ENCODE measurements around the gene TSHZ3.

- TF ChIP-seq POLR2A (IDR thresholded peaks at IDR 0.05) = no peak
- no peak for TF ChIP-seq CTCF (IDR thresholded peaks at IDR 0.05)
These were observed 42.3 kb upstream of the TSHZ3 start for GRCh38 chr19:31391518-31391917.
